DND-41 (cell line): ENCODE results near the gene BMP3.
"Not testable (repeated sequence)": the region's sequence is repeated elsewhere in the genome, so short reads cannot be mapped to it uniquely, and the experiment has no call there.

Experiments
- ATAC-seq: fragments of 200-7000 bp; cut with Tn5 transposase; 3 replicates; pipeline ENCODE4 v1.9.1; 2021; ENCODE audit warnings: low read depth; ENCODE audit not compliant: insufficient read depth
- DNase-seq: peaks from one replicate; pipeline ENCODE4 v3.0.0-alpha.2; 2020
- H2AFZ ChIP-seq: 2 replicates; pipeline ENCODE4 v1.6.0; 2012; ENCODE audit warnings: low read depth, low read length
- H3K27ac ChIP-seq: 2 replicates; pipeline ENCODE4 v1.5.1; 2012; ENCODE audit warnings: low read length, inconsistent platforms
- H3K27me3 ChIP-seq: fragments of 200-600 bp; sonication (generic); 2 replicates; pipeline ENCODE4 v1.6.0; 2012; ENCODE audit warnings: low read length, mild to moderate bottlenecking, inconsistent platforms; ENCODE audit not compliant: insufficient read depth, poor library complexity
- H3K36me3 ChIP-seq: 2 replicates; pipeline ENCODE4 v1.5.1; 2012; ENCODE audit warnings: low read length, inconsistent platforms; ENCODE audit not compliant: insufficient read depth
- H3K4me1 ChIP-seq: 2 replicates; pipeline ENCODE4 v1.5.1; 2012; ENCODE audit warnings: mild to moderate bottlenecking, low read length; ENCODE audit not compliant: insufficient read depth
- H3K4me2 ChIP-seq: 2 replicates; pipeline ENCODE4 v1.6.0; 2012; ENCODE audit warnings: mild to moderate bottlenecking, moderate library complexity, low read length, inconsistent platforms; ENCODE audit not compliant: insufficient read depth
- H3K4me3 ChIP-seq, 2 experiments: fragments of 200-600 bp in 1 of 2; shearing (Covaris generic) in 1 of 2; 2 replicates each; pipeline ENCODE4 v1.5.1; 2012 to 2016; ENCODE audit warnings: inconsistent platforms in 2 of 2, low read length in 2 of 2, mild to moderate bottlenecking in 2 of 2, low read depth in 1 of 2, moderate library complexity in 1 of 2
- H3K79me2 ChIP-seq: 2 replicates; pipeline ENCODE4 v1.6.0; 2012; ENCODE audit warnings: low read length, inconsistent platforms; ENCODE audit not compliant: insufficient read depth
- H3K9ac ChIP-seq: 2 replicates; pipeline ENCODE4 v1.6.0; 2012; ENCODE audit warnings: low read depth, mild to moderate bottlenecking, inconsistent platforms, low read length, moderate library complexity
- H3K9me3 ChIP-seq: 2 replicates; pipeline ENCODE4 v1.5.1; 2012; ENCODE audit warnings: low read length, moderate library complexity, mild to moderate bottlenecking, inconsistent platforms; ENCODE audit not compliant: insufficient read depth, severe bottlenecking
- H4K20me1 ChIP-seq: 2 replicates; pipeline ENCODE4 v1.6.0; 2012; ENCODE audit warnings: low read length; ENCODE audit not compliant: insufficient read depth
- CTCF ChIP-seq: IDR thresholded peaks from 2 replicates; pipeline ENCODE4 v1.5.1; 2012; ENCODE audit warnings: borderline replicate concordance, low read length, moderate library complexity, mild to moderate bottlenecking; ENCODE audit not compliant: poor library complexity, severe bottlenecking; ENCODE audit errors: extremely low read depth
- EZH2 ChIP-seq: IDR thresholded peaks from 3 replicates; pipeline ENCODE4 v1.6.1; 2012; ENCODE audit warnings: borderline replicate concordance, low read depth, mild to moderate bottlenecking, moderate library complexity, low read length, inconsistent platforms; ENCODE audit not compliant: severe bottlenecking

The BMP3 gene

GRCh38 chr4:80990851-80991250 is 39.7 kb upstream of the BMP3 start:
- H2AFZ ChIP-seq: no peak overlapping the region
- no peaks in the 10 kb centered on the region for H4K20me1 ChIP-seq
- no peaks in the 10 kb centered on the region for H3K4me1 ChIP-seq
- DNase-seq: no peak
- no peaks in the 10 kb centered on the region for H3K36me3 ChIP-seq
- no peaks in the 10 kb centered on the region for H3K79me2 ChIP-seq
- no peaks in the 10 kb centered on the region for H3K27me3 ChIP-seq
- H3K4me3 ChIP-seq: no peak overlapping the region
- no peak overlapping the region for H3K9ac ChIP-seq
- H3K9me3 ChIP-seq: no peaks in the 10 kb centered on the region
- TF ChIP-seq CTCF (no peak), EZH2 (no peak)
- no peak overlapping the region for H3K27ac ChIP-seq
- ATAC-seq: no peak
- no peak overlapping the region for H3K4me2 ChIP-seq

GRCh38 chr4:80999943-81000342 is 30.6 kb upstream of the BMP3 start:
- no peaks in the 10 kb centered on the region for H3K27me3 ChIP-seq
- no peaks in the 10 kb centered on the region for H3K4me1 ChIP-seq
- H3K79me2 ChIP-seq: no peaks in the 10 kb centered on the region
- DNase-seq (no peak), ATAC-seq (no peak)
- no peak overlapping the region for H3K9ac ChIP-seq
- no peak overlapping the region for H3K4me3 ChIP-seq
- TF ChIP-seq EZH2 (no peak), CTCF (no peak)
- no peak overlapping the region for H3K4me2 ChIP-seq
- no peak overlapping the region for H2AFZ ChIP-seq
- no peaks in the 10 kb centered on the region for H3K36me3 ChIP-seq
- no peaks in the 10 kb centered on the region for H3K9me3 ChIP-seq
- no peaks in the 10 kb centered on the region for H4K20me1 ChIP-seq
- H3K27ac ChIP-seq: no peak overlapping the region

GRCh38 chr4:81003597-81004111 is 26.9 kb upstream of the BMP3 start:
- TF ChIP-seq EZH2 (no peak), CTCF (no peak)
- no peak overlapping the region for H3K27ac ChIP-seq
- no peak overlapping the region for H2AFZ ChIP-seq
- DNase-seq (no peak), ATAC-seq (no peak)
- H3K4me2 ChIP-seq: no peak overlapping the region
- no peak overlapping the region for H3K9ac ChIP-seq
- H3K27me3 ChIP-seq: no peaks in the 10 kb centered on the region
- H3K36me3 ChIP-seq: no peaks in the 10 kb centered on the region
- H3K79me2 ChIP-seq: no peaks in the 10 kb centered on the region
- H3K9me3 ChIP-seq: no peaks in the 10 kb centered on the region
- no peak overlapping the region for H3K4me3 ChIP-seq
- no peaks in the 10 kb centered on the region for H4K20me1 ChIP-seq
- no peaks in the 10 kb centered on the region for H3K4me1 ChIP-seq

GRCh38 chr4:81007417-81007816 is 23.1 kb upstream of the BMP3 start:
- H4K20me1 ChIP-seq: no peaks in the 10 kb centered on the region
- H3K4me1 ChIP-seq: no peaks in the 10 kb centered on the region
- H3K36me3 ChIP-seq: no peaks in the 10 kb centered on the region
- ATAC-seq (no peak), DNase-seq (no peak)
- no peak overlapping the region for H3K9ac ChIP-seq
- no peak overlapping the region for H3K4me3 ChIP-seq
- no peaks in the 10 kb centered on the region for H3K27me3 ChIP-seq
- H2AFZ ChIP-seq: no peak overlapping the region
- H3K9me3 ChIP-seq: no peaks in the 10 kb centered on the region
- no peak overlapping the region for H3K4me2 ChIP-seq
- no peak for TF ChIP-seq CTCF
- TF ChIP-seq EZH2: no peak
- no peak overlapping the region for H3K27ac ChIP-seq
- no peaks in the 10 kb centered on the region for H3K79me2 ChIP-seq

GRCh38 chr4:81016566-81016965 is 13.9 kb upstream of the BMP3 start:
- not testable (repeated sequence) for H2AFZ ChIP-seq, H3K27me3 ChIP-seq, H3K9me3 ChIP-seq, H3K27ac ChIP-seq, H3K36me3 ChIP-seq, DNase-seq, H3K4me1 ChIP-seq, ATAC-seq, H3K4me2 ChIP-seq, H3K9ac ChIP-seq, H4K20me1 ChIP-seq, H3K79me2 ChIP-seq, H3K4me3 ChIP-seq
